Activated T-cell treated with anti-CD3 and anti-CD28 coated beads for 4 hours (primary cell): ENCODE measurements around the gene CECR2.

Source experiments
- DNase-seq: peaks from one replicate; pipeline ENCODE4 v3.0.0-alpha.2; 2020

Gene CECR2

DNA sequence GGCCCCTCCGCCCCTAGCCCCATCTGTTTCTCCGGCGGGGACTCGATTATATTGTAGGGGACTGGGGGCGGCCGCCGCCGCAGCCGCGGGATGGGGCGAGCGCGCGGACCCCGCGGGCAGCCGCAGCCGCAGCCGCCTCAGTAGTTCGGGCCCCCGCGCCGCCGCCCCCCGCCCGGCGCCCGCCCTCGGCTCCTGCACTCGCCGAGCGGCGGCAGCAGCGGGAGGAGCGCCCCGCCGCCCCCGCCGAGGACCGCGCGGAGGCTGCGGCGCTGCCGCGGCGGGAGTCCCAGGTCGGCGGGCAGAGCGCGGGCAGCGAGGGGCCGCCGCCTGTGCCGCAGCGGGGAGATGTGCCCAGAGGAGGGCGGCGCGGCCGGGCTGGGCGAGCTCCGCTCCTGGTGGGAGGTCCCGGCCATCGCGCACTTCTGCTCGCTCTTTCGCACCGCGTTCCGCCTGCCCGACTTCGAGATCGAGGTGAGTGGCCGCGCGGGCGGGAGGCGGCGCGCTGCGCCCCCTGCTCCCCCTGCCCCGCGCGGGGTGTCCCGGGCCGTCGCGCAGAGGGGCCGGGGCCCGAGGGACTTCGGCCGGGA lies at the start of gene CECR2:
TSS of gene CECR2 (plus strand) at position 22 of the 587 bp plus-strand sequence. CDS start at position 346, 324 bp downstream.
- no peak for DNase-seq

GRCh38 chr22:17319546-17319945 lies 49.7 kb upstream of the CECR2 start:
- DNase-seq: no peak

DNA sequence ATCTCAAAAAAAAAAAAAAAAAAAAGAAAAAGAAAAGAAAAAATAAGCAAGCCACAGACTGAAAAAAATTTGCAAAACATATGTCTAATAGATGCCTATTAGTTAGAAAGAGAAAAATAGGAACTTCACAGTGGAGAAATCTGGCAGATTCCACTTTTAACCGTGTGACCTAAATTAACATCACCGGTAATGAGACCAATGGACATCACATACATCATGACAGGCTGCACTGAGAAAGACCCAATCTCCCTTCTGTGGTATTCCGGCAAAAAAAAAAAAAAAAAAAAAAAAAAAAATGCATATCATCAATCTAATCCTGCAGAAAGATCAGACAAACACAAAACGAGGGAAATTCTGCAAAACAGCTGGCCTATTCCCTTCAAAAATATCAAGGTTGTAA lies 46.7 kb upstream of the CECR2 start:
- no peak for DNase-seq

DNA sequence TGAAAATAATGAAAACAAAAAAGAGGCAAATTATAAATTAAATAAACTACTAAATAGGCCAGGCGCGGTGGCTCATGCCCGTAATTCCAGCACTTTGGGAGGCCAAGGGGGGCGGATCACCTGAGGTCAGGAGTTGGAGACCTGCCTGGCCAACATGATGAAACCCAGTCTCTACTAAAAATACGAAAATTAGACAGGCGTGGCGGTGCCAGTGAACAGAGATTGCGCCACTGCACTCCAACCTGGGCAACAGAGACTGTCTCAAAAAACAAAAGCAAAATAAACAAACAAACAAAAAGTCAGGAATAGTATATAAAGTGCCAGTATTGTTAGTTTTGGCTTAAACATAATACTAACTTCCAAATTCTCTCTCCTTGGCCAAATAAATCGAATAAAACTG lies 37.6 kb upstream of the CECR2 start:
- no peak for DNase-seq

DNA sequence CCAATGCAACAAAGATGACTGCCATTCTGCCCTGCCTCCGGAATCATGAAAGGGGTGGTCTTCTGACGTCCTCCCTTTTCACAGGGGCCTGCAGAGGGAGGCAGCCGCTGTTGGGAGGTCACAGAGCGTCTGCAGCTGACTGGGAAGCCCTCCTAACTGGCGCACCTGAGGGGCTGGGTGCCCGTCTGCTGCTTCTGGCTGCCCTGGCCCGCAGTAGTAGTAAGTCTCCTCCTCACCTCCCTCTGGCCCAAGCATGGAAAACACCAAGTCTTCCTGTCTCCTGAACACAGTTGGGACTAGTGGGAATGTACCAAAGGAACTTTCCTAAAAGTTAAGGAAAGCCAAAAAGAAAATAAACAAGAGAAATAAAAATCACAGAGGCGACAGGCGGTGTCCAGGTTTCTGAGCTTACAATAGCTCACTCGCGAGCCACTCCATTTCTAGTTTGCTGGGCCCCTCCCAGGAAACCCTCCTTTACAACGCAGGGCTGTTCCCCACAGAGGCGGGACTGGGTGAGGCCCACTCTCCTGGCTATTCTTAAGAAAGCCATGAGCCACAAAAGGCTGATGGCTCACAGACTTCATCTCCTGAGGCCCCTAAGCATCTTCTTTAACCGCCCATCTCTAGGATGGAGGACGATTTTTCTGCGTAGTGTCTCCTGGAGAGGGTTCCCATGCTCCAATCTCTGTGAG lies 37.0 kb upstream of the CECR2 start:
- no peak for DNase-seq

DNA sequence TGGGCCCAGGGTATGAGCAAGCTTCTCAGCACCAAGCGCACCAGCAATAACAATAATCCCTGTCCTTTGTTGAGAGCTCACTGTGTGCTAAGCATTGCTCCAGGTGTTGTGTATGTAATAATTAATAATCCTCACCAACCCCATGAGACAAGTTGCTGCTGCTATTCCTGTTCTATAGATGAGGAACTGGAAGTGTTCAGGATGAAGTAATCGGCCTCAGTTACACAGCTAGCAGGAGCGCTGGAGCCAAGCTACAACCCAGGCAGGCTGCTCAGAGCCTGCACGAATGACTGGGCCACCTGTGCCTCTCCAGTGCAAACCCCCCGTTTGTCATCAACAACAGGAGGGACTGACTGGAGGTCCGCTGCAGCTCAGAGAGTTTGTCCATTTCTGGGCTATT lies 35.2 kb upstream of the CECR2 start:
- DNase-seq: no peak

- DNase-seq: no peak
Observed at GRCh38 chr22:17334983-17335382, 34.3 kb upstream of the CECR2 start.

- no peak for DNase-seq
Observed at GRCh38 chr22:17336061-17336460, 33.2 kb upstream of the CECR2 start.

- no peak for DNase-seq
Observed at GRCh38 chr22:17337639-17338038, 31.6 kb upstream of the CECR2 start.

DNA sequence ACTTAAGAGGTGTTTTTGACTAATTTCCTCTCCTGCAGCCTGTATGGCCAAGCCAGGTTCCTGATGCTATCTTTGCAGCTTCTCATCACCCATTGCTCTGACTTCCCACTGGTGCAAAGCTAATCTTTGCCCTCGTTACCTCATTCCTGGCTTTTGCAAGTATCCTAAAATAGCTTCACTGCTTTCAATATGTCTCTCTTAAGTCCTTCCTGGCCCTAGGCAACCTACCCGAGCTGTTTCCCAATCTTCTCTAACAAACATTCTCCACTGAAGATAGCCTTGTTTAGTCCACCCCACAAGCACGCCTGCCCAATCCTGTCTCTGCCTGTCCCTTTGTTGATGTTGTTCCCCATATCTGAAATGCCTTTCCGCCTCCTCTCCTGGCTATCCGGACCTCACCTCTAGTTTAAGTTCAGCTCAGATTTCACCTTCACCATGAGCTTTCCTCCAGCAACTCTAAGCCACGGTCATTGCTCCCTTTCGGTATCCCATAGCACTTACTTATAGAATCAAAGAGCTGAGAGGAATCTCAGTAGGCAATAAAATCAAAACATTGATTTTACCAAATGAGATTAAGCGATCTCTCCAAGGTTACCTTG lies 30.1 kb upstream of the CECR2 start:
- DNase-seq: no peak

DNA sequence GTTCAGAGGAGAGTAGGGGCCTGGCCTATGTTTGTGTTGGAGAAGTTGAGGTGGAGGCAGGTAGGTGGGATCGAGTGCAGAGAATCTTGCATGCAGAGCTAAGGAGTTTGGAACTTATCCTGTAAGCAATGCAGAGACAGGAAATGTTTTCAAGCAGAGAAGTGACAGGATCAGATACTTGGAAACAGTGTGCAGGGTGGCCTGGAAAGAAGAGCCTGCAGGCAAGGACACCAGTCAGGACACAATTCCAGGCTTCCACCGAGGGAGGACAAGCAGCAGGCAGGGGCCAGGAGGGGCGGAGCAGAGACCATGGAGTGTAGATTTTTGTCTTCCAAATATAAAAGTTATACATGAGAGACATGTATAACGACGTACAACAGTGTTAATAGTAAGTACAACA lies 26.9 kb upstream of the CECR2 start:
- DNase-seq: no peak

DNA sequence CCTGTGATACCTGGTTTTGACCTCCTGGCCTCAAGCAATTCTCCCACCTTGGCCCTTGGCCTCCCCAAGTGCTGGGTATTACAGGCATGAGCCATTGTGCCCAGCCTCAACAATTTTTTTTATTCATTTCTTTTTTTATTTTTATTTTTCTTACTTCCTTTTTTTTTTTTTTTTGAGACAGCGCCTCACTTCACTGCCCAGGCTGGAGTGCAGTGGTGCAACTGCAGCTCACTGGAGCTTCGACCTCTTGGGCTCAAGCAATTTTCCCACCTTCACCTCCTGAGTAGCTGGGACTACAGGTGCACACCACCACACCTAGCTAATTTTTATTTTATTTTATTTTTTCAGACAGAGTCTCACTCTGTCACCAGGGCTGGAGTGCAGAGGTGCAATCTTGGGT lies 25.5 kb upstream of the CECR2 start:
- DNase-seq: no peak

- DNase-seq: no peak
Observed at GRCh38 chr22:17346578-17346977, 22.7 kb upstream of the CECR2 start.

- no peak for DNase-seq
Observed at GRCh38 chr22:17347724-17348123, 21.5 kb upstream of the CECR2 start.

DNA sequence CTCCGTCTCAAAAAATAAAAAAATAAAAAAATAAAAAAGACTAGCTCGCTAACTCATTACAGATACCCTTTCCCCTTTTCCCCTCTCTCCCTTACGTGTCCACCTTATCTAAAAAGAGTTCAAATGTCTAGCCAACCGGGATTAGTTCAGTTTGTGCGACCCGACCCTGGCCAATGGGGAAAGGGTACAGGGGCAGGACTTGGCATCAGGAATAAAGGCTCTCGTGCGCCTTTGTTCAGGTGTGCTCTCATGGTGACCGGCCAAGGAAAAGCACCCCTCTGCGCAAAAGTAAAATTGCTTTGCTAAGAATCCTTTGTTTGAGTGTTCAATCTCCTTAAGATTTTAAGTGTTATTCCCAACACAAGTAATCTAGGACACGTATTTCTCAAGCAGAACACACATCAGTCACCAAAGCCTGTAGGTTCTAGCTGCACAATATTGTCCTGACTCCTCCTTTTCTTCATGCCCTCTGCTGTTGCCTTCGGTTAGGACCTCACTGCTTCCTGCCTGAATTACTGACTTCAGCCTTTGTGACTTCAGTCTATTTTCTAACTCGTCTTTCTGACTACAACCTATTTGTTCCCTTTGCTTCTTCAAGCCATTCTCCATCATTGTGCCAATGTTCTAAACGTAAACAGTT lies 20.7 kb upstream of the CECR2 start:
- no peak for DNase-seq

DNA sequence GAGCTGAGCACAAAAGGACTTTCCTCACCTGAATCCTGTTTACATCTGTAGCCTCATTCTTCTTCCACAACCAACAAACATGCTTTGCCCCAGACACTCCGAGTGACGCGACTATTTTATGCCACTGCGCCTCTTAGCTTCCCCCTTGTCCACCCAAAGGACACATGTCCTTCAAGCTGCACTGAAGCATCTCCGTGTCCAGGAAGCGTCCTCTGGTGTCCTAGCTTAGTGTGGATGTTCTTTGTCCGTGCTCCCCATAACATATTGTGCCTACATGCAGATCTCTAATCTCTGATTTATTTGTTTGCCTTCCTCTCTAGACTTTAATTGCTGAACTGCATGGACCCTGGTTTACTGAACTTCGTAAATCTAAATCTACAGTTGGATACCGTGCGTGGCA lies 20.1 kb upstream of the CECR2 start:
- no peak for DNase-seq

DNA sequence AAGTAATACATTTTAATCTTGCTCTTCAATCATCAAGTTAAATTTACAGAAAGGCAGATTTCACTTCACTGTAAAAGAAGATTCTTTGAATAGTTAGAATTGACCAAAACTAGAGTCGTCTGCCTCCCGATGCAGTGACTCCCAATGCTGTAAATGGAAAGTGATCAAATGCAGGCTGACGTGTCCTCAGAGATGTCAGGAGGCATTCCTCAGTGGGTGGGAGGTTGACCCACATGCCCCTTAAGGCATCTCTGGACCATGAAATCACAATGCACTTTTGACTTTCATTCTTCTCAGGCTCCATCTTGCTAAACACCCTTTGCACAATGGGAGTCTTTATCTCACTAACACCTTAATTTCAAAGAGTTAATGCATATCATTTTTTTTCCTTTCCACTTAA lies 19.0 kb upstream of the CECR2 start:
- no peak for DNase-seq

GRCh38 chr22:17352798-17353197 lies 16.5 kb upstream of the CECR2 start:
- no peak for DNase-seq

- no peak for DNase-seq
Observed at GRCh38 chr22:17357688-17358087, 11.6 kb upstream of the CECR2 start.

DNA sequence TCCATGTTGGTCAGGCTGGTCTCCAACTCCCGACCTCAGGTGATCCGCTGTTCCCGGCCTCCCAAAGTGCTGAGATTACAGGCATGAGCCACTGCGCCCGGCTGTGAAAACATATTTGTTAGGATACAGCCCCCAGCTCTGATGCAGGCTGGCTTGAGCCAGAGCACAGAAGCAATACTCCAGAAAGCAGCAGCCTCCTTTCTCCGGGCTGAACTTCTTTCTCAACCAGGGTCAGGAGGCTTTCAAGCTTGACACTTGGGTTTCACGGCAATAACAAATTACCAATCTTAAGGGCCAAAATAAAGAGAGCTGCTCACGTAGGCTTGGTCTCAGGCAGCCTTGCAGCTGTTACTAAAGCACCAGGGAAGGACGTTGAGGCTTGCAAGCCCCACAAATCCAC lies 10.8 kb upstream of the CECR2 start:
- DNase-seq: no peak

DNA sequence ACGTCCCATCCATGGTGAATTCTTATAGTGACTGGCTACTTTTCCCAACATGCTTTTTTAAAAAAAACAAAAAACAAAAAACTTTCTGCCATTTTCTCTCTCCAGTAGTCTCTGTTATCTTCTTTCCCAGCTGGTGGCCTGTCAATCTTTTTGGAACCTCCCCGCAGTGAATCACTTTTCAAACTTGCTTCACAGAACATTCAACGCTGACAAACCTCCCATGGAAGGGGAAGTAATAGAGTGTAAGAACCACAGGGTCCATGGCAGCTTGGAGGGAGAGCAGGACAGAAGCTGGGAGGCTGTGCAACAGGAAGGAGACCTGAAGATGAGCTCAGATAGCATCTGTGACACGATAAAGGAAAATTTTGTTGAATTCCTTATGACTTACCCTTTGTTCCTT lies 9.8 kb upstream of the CECR2 start:
- DNase-seq: no peak

GRCh38 chr22:17366329-17366728 lies 2.9 kb upstream of the CECR2 start:
- DNase-seq: no peak

DNA sequence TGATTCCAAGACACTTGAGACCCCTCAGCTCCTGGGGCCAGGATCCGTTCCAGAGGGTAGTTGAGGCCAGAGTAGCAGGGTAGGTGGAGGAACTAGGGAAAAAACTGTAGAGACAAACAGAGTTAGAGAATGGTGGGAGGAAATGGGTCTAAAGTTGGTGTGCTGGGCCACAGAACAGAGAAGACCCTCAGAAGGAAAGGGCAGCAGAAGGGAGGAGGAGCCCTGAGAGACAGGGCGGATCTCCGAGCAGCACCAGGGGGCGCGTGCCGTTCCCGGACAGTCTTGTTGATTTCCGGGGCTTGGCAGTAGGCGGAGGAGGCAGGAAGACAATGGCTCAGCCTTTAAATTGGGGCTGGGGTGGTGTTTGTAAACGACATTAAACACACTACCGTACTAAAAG lies 2.4 kb upstream of the CECR2 start:
- DNase-seq: no peak

DNA sequence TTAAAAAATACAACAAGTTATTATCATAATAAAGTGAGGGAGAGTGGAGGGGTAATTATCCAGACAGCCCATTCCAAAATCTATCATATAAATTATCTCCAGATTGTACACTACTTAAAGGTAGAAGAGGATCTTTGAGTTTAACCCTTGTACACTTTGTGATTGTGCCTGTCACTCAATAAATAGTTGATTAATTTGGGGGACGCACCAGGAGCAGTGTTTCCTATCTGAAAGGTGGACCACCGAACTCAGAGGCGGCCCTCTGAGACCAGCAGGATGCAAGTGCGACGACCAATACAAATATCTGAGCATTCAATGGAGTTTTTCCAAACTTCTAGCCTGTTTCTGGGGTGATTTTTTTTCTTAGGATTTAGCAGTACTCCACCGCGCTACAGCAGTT lies 1.1 kb upstream of the CECR2 start:
- no peak for DNase-seq
